Mesenchymal stem cell (in vitro differentiated cells and primary cell): ENCODE data around the gene SVIP.

ENCODE experiments used
- DNase-seq: peaks from one replicate; pipeline ENCODE4 v3.0.0-alpha.2; 2013
- H2AFZ ChIP-seq: one replicate; pipeline ENCODE4 v1.6.1; 2013; ENCODE audit warnings: low read depth, mild to moderate bottlenecking, control low read depth, inconsistent platforms, low read length, moderate library complexity
- H2AK5ac ChIP-seq: 2 replicates; pipeline ENCODE4 v1.6.1; 2013; ENCODE audit warnings: low read length, moderate library complexity, mild to moderate bottlenecking, inconsistent platforms; ENCODE audit not compliant: severe bottlenecking
- H2BK120ac ChIP-seq: one replicate; pipeline ENCODE4 v1.6.1; 2013; ENCODE audit warnings: low read depth, mild to moderate bottlenecking, inconsistent platforms, low read length, moderate library complexity
- H2BK12ac ChIP-seq, 2 experiments: one replicate each; pipeline ENCODE4 v1.6.1; 2013; ENCODE audit warnings: inconsistent platforms in 2 of 2, low read length in 2 of 2, mild to moderate bottlenecking in 2 of 2, moderate library complexity in 2 of 2, control low read depth in 1 of 2
- H2BK15ac ChIP-seq: one replicate; pipeline ENCODE4 v1.6.1; 2013; ENCODE audit warnings: mild to moderate bottlenecking, low read depth, inconsistent platforms; ENCODE audit not compliant: poor library complexity, severe bottlenecking
- H2BK5ac ChIP-seq: 2 replicates; pipeline ENCODE4 v1.6.1; 2013; ENCODE audit warnings: low read depth, mild to moderate bottlenecking, low read length, control low read depth, inconsistent platforms; ENCODE audit not compliant: poor library complexity, severe bottlenecking
- H3K14ac ChIP-seq, 2 experiments: one replicate each; pipeline ENCODE4 v1.6.1; 2013; ENCODE audit warnings: inconsistent platforms in 2 of 2, low read length in 2 of 2, control low read depth in 1 of 2, mild to moderate bottlenecking in 1 of 2, moderate library complexity in 1 of 2
- H3K18ac ChIP-seq, 2 experiments: one replicate each; pipeline ENCODE4 v1.6.1; 2013; ENCODE audit warnings: inconsistent platforms in 2 of 2, low read length in 2 of 2, control low read depth in 1 of 2, low read depth in 1 of 2, mild to moderate bottlenecking in 1 of 2
- H3K23ac ChIP-seq, 2 experiments: one replicate each; pipeline ENCODE4 v1.6.1; 2013; ENCODE audit warnings: inconsistent platforms in 2 of 2, low read length in 2 of 2, mild to moderate bottlenecking in 2 of 2, moderate library complexity in 2 of 2, control low read depth in 1 of 2
- H3K27ac ChIP-seq: 2 replicates; pipeline ENCODE4 v1.5.1; 2013; ENCODE audit warnings: mild to moderate bottlenecking, moderate library complexity, low read length, control low read depth, inconsistent platforms; ENCODE audit not compliant: poor library complexity, severe bottlenecking
- H3K27me3 ChIP-seq, 2 experiments: 2 replicates each; pipeline versions ENCODE4 v1.6.1 to v1.7.0; 2013; ENCODE audit warnings: low read length in 2 of 2, mild to moderate bottlenecking in 2 of 2, moderate library complexity in 2 of 2, control low read depth in 1 of 2, inconsistent platforms in 1 of 2; ENCODE audit not compliant: control insufficient read depth in 1 of 2, insufficient read depth in 1 of 2
- H3K36me3 ChIP-seq, 2 experiments: 2 replicates each; pipeline versions ENCODE4 v1.6.1 to v1.7.0; 2013; ENCODE audit warnings: low read length in 2 of 2, control low read depth in 1 of 2, inconsistent platforms in 1 of 2, low read depth in 1 of 2, mild to moderate bottlenecking in 1 of 2; ENCODE audit not compliant: insufficient read depth in 2 of 2, control insufficient read depth in 1 of 2
- H3K4ac ChIP-seq, 2 experiments: one replicate each; pipeline ENCODE4 v1.6.1; 2013; ENCODE audit warnings: inconsistent platforms in 2 of 2, low read length in 2 of 2, mild to moderate bottlenecking in 2 of 2, moderate library complexity in 2 of 2, control low read depth in 1 of 2, low read depth in 1 of 2
- H3K4me1 ChIP-seq: 2 replicates; pipeline ENCODE4 v1.6.1; 2013; ENCODE audit warnings: low read depth, low read length, control low read depth; ENCODE audit not compliant: control insufficient read depth, insufficient read depth
- H3K4me2 ChIP-seq: 2 replicates; pipeline ENCODE4 v1.6.1; 2013; ENCODE audit warnings: low read length, mild to moderate bottlenecking, inconsistent platforms; ENCODE audit not compliant: poor library complexity, severe bottlenecking
- H3K4me3 ChIP-seq, 2 experiments: 2 replicates each; pipeline versions ENCODE4 v1.5.1 to v1.7.0; 2013; ENCODE audit warnings: low read length in 2 of 2, mild to moderate bottlenecking in 2 of 2, control low read depth in 1 of 2, low read depth in 1 of 2; ENCODE audit not compliant: insufficient read depth in 1 of 2
- H3K79me1 ChIP-seq: replicated peaks from 2 replicates; pipeline ENCODE4 v1.6.1; 2013; ENCODE audit warnings: mild to moderate bottlenecking, control low read depth, low read length, inconsistent platforms; ENCODE audit not compliant: poor library complexity, severe bottlenecking
- H3K9ac ChIP-seq: 2 replicates; pipeline ENCODE4 v1.7.0; 2013; ENCODE audit warnings: mild to moderate bottlenecking, low read length, moderate library complexity
- H3K9me3 ChIP-seq: 2 replicates; pipeline ENCODE4 v1.7.0; 2013; ENCODE audit warnings: mild to moderate bottlenecking, low read length; ENCODE audit not compliant: control insufficient read depth
- H4K8ac ChIP-seq: one replicate; pipeline ENCODE4 v1.6.1; 2013; ENCODE audit warnings: inconsistent platforms, mild to moderate bottlenecking, low read length, moderate library complexity
- H4K91ac ChIP-seq: one replicate; pipeline ENCODE4 v1.6.1; 2013; ENCODE audit warnings: mild to moderate bottlenecking, low read length, inconsistent platforms
- WGBS: methylation state at CpG from one replicate; pipeline ENCODE4 v1.1.7; 2013; ENCODE audit warnings: mixed read lengths; 5-methylcytosine and 5-hydroxymethylcytosine counted together

The SVIP gene

DNA sequence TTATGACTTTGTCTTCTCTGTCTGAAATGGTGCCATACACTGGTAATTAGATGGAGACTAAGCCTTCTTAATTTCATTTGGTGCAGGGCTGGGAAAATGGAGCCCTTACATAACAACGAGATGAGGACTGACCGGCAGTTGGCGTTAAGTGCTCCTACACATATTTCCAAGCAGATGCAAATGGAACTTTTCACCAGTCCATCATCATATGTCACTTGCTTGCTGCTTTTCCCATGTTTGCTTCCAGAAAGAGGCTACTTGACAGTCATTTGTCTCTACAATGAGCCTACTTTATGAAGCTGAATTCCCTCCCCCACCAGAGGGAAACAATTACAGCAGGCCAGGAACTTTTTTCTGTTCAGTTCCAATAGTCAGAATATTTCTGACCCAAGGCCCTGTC is 32.6 kb downstream of the SVIP start:
- Histone ChIP-seq H3K27me3 (peaks cover 5% of the 10 kb centered on the region in 2 experiments), H3K23ac (no peak overlapping the region), H3K14ac (no peak overlapping the region), H3K36me3 (no peaks in the 10 kb centered on the region), H2BK5ac (no peak overlapping the region), H2AFZ (no peak overlapping the region), H2BK15ac (no peak overlapping the region), H3K9ac (no peak overlapping the region), H4K91ac (no peak overlapping the region), H3K27ac (no peak overlapping the region), H3K4ac (no peak overlapping the region), H2AK5ac (no peak overlapping the region), H3K79me1 (no peaks in the 10 kb centered on the region), H3K4me1 (no peaks in the 10 kb centered on the region), H2BK12ac (no peak overlapping the region), H3K4me2 (no peak overlapping the region), H3K9me3 (no peaks in the 10 kb centered on the region), H2BK120ac (no peak overlapping the region), H3K18ac (no peak overlapping the region), H4K8ac (no peak overlapping the region), H3K4me3 (no peak overlapping the region)
- DNase-seq, result no peak
- 91% methylated on average over 3 of the region's 3 CpGs for WGBS

GRCh38 chr11:22795914-22796313 is 33.7 kb downstream of the SVIP start:
- Histone ChIP-seq H3K18ac (no peak overlapping the region), H2AFZ (no peak overlapping the region), H3K4me2 (no peak overlapping the region), H3K27me3 (peaks cover 5% of the 10 kb centered on the region in 2 experiments), H3K79me1 (no peaks in the 10 kb centered on the region), H3K9ac (no peak overlapping the region), H3K9me3 (no peaks in the 10 kb centered on the region), H3K4ac (no peak overlapping the region), H3K4me3 (no peak overlapping the region), H2BK12ac (no peak overlapping the region), H3K27ac (no peak overlapping the region), H3K4me1 (no peaks in the 10 kb centered on the region), H2BK120ac (no peak overlapping the region), H2AK5ac (no peak overlapping the region), H2BK5ac (no peak overlapping the region), H3K14ac (no peak overlapping the region), H3K23ac (no peak overlapping the region), H4K91ac (no peak overlapping the region), H4K8ac (no peak overlapping the region), H3K36me3 (no peaks in the 10 kb centered on the region), H2BK15ac (no peak overlapping the region)
- WGBS, result no CpG with 5 or more reads among the region's 1 CpG
- DNase-seq, result no peak

GRCh38 chr11:22792497-22792896 is 37.1 kb downstream of the SVIP start:
- Histone ChIP-seq H3K9ac (no peak overlapping the region), H3K27me3 (no peaks in the 10 kb centered on the region), H2BK5ac (no peak overlapping the region), H3K9me3 (no peaks in the 10 kb centered on the region), H3K18ac (no peak overlapping the region), H2BK15ac (no peak overlapping the region), H3K36me3 (no peaks in the 10 kb centered on the region), H2AK5ac (no peak overlapping the region), H3K4me2 (no peak overlapping the region), H2AFZ (no peak overlapping the region), H3K23ac (no peak overlapping the region), H3K79me1 (no peaks in the 10 kb centered on the region), H3K27ac (no peak overlapping the region), H3K4me1 (no peaks in the 10 kb centered on the region), H4K8ac (no peak overlapping the region), H3K4ac (no peak overlapping the region), H2BK120ac (no peak overlapping the region), H4K91ac (no peak overlapping the region), H2BK12ac (no peak overlapping the region), H3K14ac (no peak overlapping the region), H3K4me3 (no peak overlapping the region)
- DNase-seq, result peak; percentile 63
- WGBS, result 13% methylated on average over 3 of the region's 3 CpGs

- Histone ChIP-seq H2BK15ac (no peak overlapping the region), H2BK5ac (no peak overlapping the region), H3K36me3 (no peaks in the 10 kb centered on the region), H3K4me2 (no peak overlapping the region), H3K9me3 (no peaks in the 10 kb centered on the region), H4K91ac (no peak overlapping the region), H2BK120ac (no peak overlapping the region), H3K79me1 (no peaks in the 10 kb centered on the region), H3K18ac (no peak overlapping the region), H3K4me3 (no peak overlapping the region), H3K4me1 (no peaks in the 10 kb centered on the region), H3K27me3 (peaks cover 0 to 5% of the 10 kb centered on the region in 2 experiments), H2AK5ac (no peak overlapping the region), H4K8ac (no peak overlapping the region), H3K9ac (no peak overlapping the region), H3K4ac (no peak overlapping the region), H3K14ac (no peak overlapping the region), H3K23ac (no peak overlapping the region), H2BK12ac (no peak overlapping the region), H2AFZ (no peak overlapping the region), H3K27ac (no peak overlapping the region)
- peak; percentile 37 for DNase-seq
- 32% methylated on average over 7 of the region's 9 CpGs for WGBS
These were observed 41.9 kb downstream of the SVIP start for GRCh38 chr11:22787551-22788162.
